K562 (cell line): ENCODE data around the gene DGKE. TPM values are rescaled to one million over a fixed set of nuclear protein-coding genes. Genes with fewer than 3 reads are reported as not detected.

Experiments
- ATAC-seq: fragments of 200-7000 bp; cut with Tn5 transposase; 3 replicates; pipeline ENCODE4 v1.9.1; 2020; ENCODE audit warnings: moderate library complexity
- BruUV-seq: library from RNA; stranded (reverse); fragments of 400-500 nt; replicated peaks from 2 replicates; lab custom pipeline; 2021; lab: Mats Ljungman, UMichigan
- CTCF ChIA-PET: fragments of 300-600 bp; formaldehyde crosslinking; extraction: SDS; loops from one replicate; lab custom pipeline; 2021; ENCODE audit warnings: low intra/inter-chr PET ratio; lab: Yijun Ruan, JAX
- POLR2A ChIA-PET: fragments of 300-600, 350-650 bp; sonication (Branson Sonifier 250); formaldehyde crosslinking; extraction: SDS; loops from one replicate; lab custom pipeline; 2021; ENCODE audit warnings: antibody characterized with exemption, inconsistent platforms; lab: Yijun Ruan, JAX
- DNase-seq, 4 experiments: peaks; one replicate each; pipeline versions ENCODE4 v3.0.0 to v3.0.0-alpha.2; 2011 to 2018; ENCODE audit warnings: low spot score in 3 of 4, mixed read lengths in 3 of 4; ENCODE audit errors: extremely low read depth in 1 of 4
- FAIRE-seq: peaks from 2 replicates; lab custom pipeline; 2011; peaks lifted over from hg19 to GRCh38; lab: Jason Lieb, UNC
- H2AFZ ChIP-seq: 2 replicates; pipeline ENCODE4 v1.6.0; 2011; ENCODE audit warnings: low read depth, low read length, control low read depth, inconsistent platforms
- H3K27ac ChIP-seq: fragments of 200-600 bp; 3 replicates; pipeline ENCODE4 v1.8.0; 2011; ENCODE audit warnings: low read depth, mild to moderate bottlenecking, control low read depth, inconsistent platforms, low read length, moderate library complexity, mixed read lengths; ENCODE audit errors: extremely low read depth
- H3K27me3 ChIP-seq, 2 experiments: fragments of 300-600 bp in 1 of 2; 2 replicates in 1 of 2; 3 replicates in 1 of 2; pipeline versions ENCODE4 v1.6.0 to v1.8.0; 2011; ENCODE audit warnings: inconsistent platforms in 2 of 2, low read length in 2 of 2, mild to moderate bottlenecking in 1 of 2, mixed read lengths in 1 of 2, moderate library complexity in 1 of 2; ENCODE audit not compliant: control insufficient read depth in 2 of 2, insufficient read depth in 2 of 2
- H3K36me3 ChIP-seq: fragments of 300-600 bp; 3 replicates; pipeline ENCODE4 v1.8.0; 2011; ENCODE audit warnings: mild to moderate bottlenecking, low read length, inconsistent platforms; ENCODE audit not compliant: control insufficient read depth, insufficient read depth
- H3K4me1 ChIP-seq, 2 experiments: fragments of 200-600 bp in 1 of 2; replicated peaks in 1 of 2; 2 replicates in 1 of 2; 3 replicates in 1 of 2; pipeline versions ENCODE4 v1.5.1 to v1.8.0; 2011; ENCODE audit warnings: inconsistent platforms in 2 of 2, low read length in 2 of 2, mild to moderate bottlenecking in 1 of 2, mixed read lengths in 1 of 2, moderate library complexity in 1 of 2; ENCODE audit not compliant: control insufficient read depth in 2 of 2, insufficient read depth in 2 of 2
- H3K4me2 ChIP-seq: 2 replicates; pipeline ENCODE4 v1.6.1; 2011; ENCODE audit warnings: low read length, control low read depth, inconsistent platforms, mixed read lengths; ENCODE audit not compliant: insufficient read depth
- H3K4me3 ChIP-seq: fragments of 200-600 bp; sonication (generic), shearing (Covaris generic); 2 replicates; pipeline ENCODE4 v1.5.1; 2016; ENCODE audit warnings: control low read depth, inconsistent platforms
- H3K79me2 ChIP-seq: fragments of 200-600 bp; 3 replicates; pipeline ENCODE4 v1.8.0; 2011; ENCODE audit warnings: low read length, inconsistent platforms; ENCODE audit not compliant: control insufficient read depth, insufficient read depth
- H3K9ac ChIP-seq, 2 experiments: 2 replicates each; pipeline versions ENCODE4 v1.6.0 to v1.6.1; 2011; ENCODE audit warnings: low read depth in 2 of 2, low read length in 2 of 2, control low read depth in 1 of 2, inconsistent platforms in 1 of 2, mild to moderate bottlenecking in 1 of 2, mixed read lengths in 1 of 2; ENCODE audit not compliant: insufficient read depth in 1 of 2
- H3K9me1 ChIP-seq: one replicate; pipeline ENCODE4 v1.6.0; 2011; ENCODE audit warnings: inconsistent platforms, mild to moderate bottlenecking, low read length, moderate library complexity; ENCODE audit not compliant: control insufficient read depth, insufficient read depth
- H3K9me3 ChIP-seq: replicated peaks from 2 replicates; pipeline ENCODE4 v1.5.1; 2011; ENCODE audit warnings: low read depth, low read length, inconsistent platforms; ENCODE audit not compliant: control insufficient read depth, insufficient read depth
- H4K20me1 ChIP-seq: replicated peaks from 2 replicates; pipeline ENCODE4 v1.6.1; 2011; ENCODE audit warnings: low read length, inconsistent platforms, mixed read lengths; ENCODE audit not compliant: control insufficient read depth, insufficient read depth
- NEUROD1 ChIP-seq: fragments of 150-350 bp; IDR thresholded peaks from 2 replicates; pipeline ENCODE4 v1.6.1; 2014; ENCODE audit warnings: borderline replicate concordance, low read length, low read depth; ENCODE audit not compliant: partially characterized antibody
- RUNX1 ChIP-seq: sonication (generic); IDR thresholded peaks from 2 replicates; pipeline ENCODE4 v1.6.1; 2016; ENCODE audit warnings: antibody characterized with exemption, low read depth
- SREBF2 ChIP-seq: sonication (generic); formaldehyde crosslinking; IDR thresholded peaks from 2 replicates; pipeline ENCODE4 v1.4.0; 2020; ENCODE audit warnings: mild to moderate bottlenecking, missing genetic modification reagents
- STAT5A ChIP-seq: IDR thresholded peaks from 2 replicates; pipeline ENCODE4 v1.6.1; 2012; ENCODE audit warnings: low read length, inconsistent platforms, borderline replicate concordance
- ZNF431 ChIP-seq: sonication (generic); formaldehyde crosslinking; IDR thresholded peaks from 2 replicates; pipeline ENCODE4 v1.8.0; 2022; ENCODE audit warnings: mild to moderate bottlenecking, missing genetic modification reagents
- ZNF518B ChIP-seq: fragments of 250-450 bp; sonication (Bioruptor Pico); IDR thresholded peaks from 2 replicates; pipeline ENCODE4 v1.5.0; 2021; ENCODE audit warnings: mild to moderate bottlenecking, moderate library complexity
- WGBS: fragments of 100-300 bp; shearing (Covaris generic); methylation state at CpG from one replicate; pipeline ENCODE4 v1.1.6; 2016; ENCODE audit warnings: low coverage, mixed read lengths; ENCODE audit not compliant: insufficient coverage; ENCODE audit errors: missing lambda C conversion rate; 5-methylcytosine and 5-hydroxymethylcytosine counted together
- in situ Hi-C: fragments of 300-500 bp; cut with MboI; formaldehyde crosslinking; loops from 4 replicates; pipeline ENCODE4 v1.15.0; 2018; ENCODE audit warnings: inconsistent platforms, mixed read lengths
- intact Hi-C: fragments of 100-400 bp; cut with micrococcal nuclease; formaldehyde crosslinking; loops from 2 replicates; pipeline ENCODE4 v1.14.2; 2022
- polyA plus RNA-seq, 8 experiments: library from polyadenylated mRNA; depleted of rRNA in 4 of 8; stranded (reverse) in 5 of 8; unstranded in 3 of 8; fragments of >200 nt; fragmentation: Nextera tagmentation in 2 of 8; fragmentation: Illumina TruSeq in 1 of 8; extraction: Ambion mirVana in 2 of 8; extraction: Trizol in 1 of 8; gene quantifications; 2 replicates each; pipeline versions ENCODE4 v1.2.1 to v1.2.3, GENCODE V29; 2011 to 2014; ENCODE audit warnings: inconsistent platforms in 1 of 8, missing spikeins in 1 of 8
- total RNA-seq, 7 experiments: library from RNA; depleted of rRNA in 6 of 7; stranded (reverse); fragments of >200 nt in 6 of 7; fragmentation: Illumina TruSeq in 2 of 7; extraction: Trizol in 2 of 7; gene quantifications; 2 replicates each; pipeline versions ENCODE4 v1.2.1 to v1.2.3, GENCODE V29; 2011 to 2021; ENCODE audit warnings: low replicate concordance in 1 of 7
- TF ChIP-seq, protein P1 (sequence below), 3 experiments: IDR thresholded peaks in 2 of 3; conservative IDR thresholded peaks in 1 of 3; 2 replicates each; pipeline ENCODE4 v1.5.1; 2011 to 2012; ENCODE audit warnings: low read length in 3 of 3, mild to moderate bottlenecking in 3 of 3, control low read depth in 2 of 3, improper control_type of control experiment in 1 of 3, inconsistent platforms in 1 of 3, low read depth in 1 of 3, mixed read lengths in 1 of 3, moderate library complexity in 1 of 3; ENCODE audit not compliant: insufficient read depth in 2 of 3
- TF ChIP-seq, protein P2 (sequence below): sonication (generic); formaldehyde crosslinking; IDR thresholded peaks from 2 replicates; pipeline ENCODE4 v1.8.1; 2023; ENCODE audit warnings: mild to moderate bottlenecking, missing genetic modification reagents, moderate library complexity
- TF ChIP-seq, protein P3 (sequence below): IDR thresholded peaks from 3 replicates; pipeline ENCODE4 v1.6.1; 2011; ENCODE audit warnings: borderline replicate concordance, mild to moderate bottlenecking, moderate library complexity; ENCODE audit not compliant: insufficient read length; ENCODE audit errors: extremely low read depth

Gene DGKE
- total and polyA plus RNA-seq, 9 of the 15 experiments (the other 6 are each of a cell fraction or from before 2014, with no cell fraction given): 1.3 to 9.9 (median 5.9) TPM

DNA sequence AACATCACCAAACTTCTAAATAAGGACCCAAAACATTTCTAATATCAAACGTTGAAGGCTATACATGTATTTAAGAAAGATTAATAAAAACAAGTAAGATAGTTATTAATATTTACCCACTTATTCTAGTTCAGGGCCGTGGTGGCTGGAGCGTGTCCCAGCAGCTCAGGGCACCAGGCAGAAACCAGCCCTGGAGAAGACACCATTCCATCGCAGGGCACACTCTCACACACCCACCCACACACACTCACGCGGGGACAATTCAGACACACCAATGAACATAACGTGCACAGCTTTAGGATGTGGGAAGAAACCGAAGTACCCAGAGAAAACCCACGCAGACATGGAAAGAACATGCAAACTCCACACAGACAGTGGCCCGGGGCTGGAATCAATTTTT lies 13.7 kb upstream of the DGKE start:
- Histone ChIP-seq H3K27ac (no peak overlapping the region), H4K20me1 (no peaks in the 10 kb centered on the region), H3K9ac (no peak overlapping the region), H3K4me1 (no peaks in the 10 kb centered on the region; a peak in 1 of 5 replicates), H3K36me3 (no peaks in the 10 kb centered on the region), H3K9me3 (no peaks in the 10 kb centered on the region), H2AFZ (no peak overlapping the region), H3K27me3 (no peaks in the 10 kb centered on the region; a peak in 2 of 5 replicates), H3K79me2 (no peaks in the 10 kb centered on the region), H3K9me1 (no peaks in the 10 kb centered on the region), H3K4me3 (no peak overlapping the region), H3K4me2 (no peak overlapping the region)
- no peak for FAIRE-seq
- TF ChIP-seq ZNF431 (CRISPR knock-in tag) (no peak), NEUROD1 (no peak), ZNF518B (CRISPR knock-in tag) (no peak), SREBF2 (CRISPR knock-in tag) (no peak), RUNX1 (no peak), STAT5A (no peak)
- TF ChIP-seq, protein P1, sequence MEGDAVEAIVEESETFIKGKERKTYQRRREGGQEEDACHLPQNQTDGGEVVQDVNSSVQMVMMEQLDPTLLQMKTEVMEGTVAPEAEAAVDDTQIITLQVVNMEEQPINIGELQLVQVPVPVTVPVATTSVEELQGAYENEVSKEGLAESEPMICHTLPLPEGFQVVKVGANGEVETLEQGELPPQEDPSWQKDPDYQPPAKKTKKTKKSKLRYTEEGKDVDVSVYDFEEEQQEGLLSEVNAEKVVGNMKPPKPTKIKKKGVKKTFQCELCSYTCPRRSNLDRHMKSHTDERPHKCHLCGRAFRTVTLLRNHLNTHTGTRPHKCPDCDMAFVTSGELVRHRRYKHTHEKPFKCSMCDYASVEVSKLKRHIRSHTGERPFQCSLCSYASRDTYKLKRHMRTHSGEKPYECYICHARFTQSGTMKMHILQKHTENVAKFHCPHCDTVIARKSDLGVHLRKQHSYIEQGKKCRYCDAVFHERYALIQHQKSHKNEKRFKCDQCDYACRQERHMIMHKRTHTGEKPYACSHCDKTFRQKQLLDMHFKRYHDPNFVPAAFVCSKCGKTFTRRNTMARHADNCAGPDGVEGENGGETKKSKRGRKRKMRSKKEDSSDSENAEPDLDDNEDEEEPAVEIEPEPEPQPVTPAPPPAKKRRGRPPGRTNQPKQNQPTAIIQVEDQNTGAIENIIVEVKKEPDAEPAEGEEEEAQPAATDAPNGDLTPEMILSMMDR (IDR thresholded peaks at IDR 0.05 in 2 of 3, conservative IDR thresholded peaks at IDR 0.05 in 1 of 3; ENCODE audit: insufficient read depth in 2 of 3, low read depth in 1 of 3, low read length in 3 of 3): no peak
- TF ChIP-seq, protein P2, sequence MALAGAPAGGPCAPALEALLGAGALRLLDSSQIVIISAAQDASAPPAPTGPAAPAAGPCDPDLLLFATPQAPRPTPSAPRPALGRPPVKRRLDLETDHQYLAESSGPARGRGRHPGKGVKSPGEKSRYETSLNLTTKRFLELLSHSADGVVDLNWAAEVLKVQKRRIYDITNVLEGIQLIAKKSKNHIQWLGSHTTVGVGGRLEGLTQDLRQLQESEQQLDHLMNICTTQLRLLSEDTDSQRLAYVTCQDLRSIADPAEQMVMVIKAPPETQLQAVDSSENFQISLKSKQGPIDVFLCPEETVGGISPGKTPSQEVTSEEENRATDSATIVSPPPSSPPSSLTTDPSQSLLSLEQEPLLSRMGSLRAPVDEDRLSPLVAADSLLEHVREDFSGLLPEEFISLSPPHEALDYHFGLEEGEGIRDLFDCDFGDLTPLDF (CRISPR knock-in tag): no peak
- TF ChIP-seq, protein P3, sequence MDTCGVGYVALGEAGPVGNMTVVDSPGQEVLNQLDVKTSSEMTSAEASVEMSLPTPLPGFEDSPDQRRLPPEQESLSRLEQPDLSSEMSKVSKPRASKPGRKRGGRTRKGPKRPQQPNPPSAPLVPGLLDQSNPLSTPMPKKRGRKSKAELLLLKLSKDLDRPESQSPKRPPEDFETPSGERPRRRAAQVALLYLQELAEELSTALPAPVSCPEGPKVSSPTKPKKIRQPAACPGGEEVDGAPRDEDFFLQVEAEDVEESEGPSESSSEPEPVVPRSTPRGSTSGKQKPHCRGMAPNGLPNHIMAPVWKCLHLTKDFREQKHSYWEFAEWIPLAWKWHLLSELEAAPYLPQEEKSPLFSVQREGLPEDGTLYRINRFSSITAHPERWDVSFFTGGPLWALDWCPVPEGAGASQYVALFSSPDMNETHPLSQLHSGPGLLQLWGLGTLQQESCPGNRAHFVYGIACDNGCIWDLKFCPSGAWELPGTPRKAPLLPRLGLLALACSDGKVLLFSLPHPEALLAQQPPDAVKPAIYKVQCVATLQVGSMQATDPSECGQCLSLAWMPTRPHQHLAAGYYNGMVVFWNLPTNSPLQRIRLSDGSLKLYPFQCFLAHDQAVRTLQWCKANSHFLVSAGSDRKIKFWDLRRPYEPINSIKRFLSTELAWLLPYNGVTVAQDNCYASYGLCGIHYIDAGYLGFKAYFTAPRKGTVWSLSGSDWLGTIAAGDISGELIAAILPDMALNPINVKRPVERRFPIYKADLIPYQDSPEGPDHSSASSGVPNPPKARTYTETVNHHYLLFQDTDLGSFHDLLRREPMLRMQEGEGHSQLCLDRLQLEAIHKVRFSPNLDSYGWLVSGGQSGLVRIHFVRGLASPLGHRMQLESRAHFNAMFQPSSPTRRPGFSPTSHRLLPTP: no peak
- BruUV-seq: no TSS peak
- no peak for ATAC-seq
- in situ Hi-C loops: no loop called here
- intact Hi-C loops: loop anchor here (10.0 kb wide), 1 partner anchor 295 kb away; no protein-coding TSS in a partner anchor
- ChIA-PET POLR2A (interaction anchor here (0.7 to 1.7 kb wide), 7 partner anchors 9 to 194 kb away, joined by 3 to 4 read pairs (median 4); partner anchors contain the start of genes C17orf67 and DGKE), CTCF (interaction anchor here (0.8 to 3.0 kb wide), 3 partner anchors 46 to 140 kb away, joined by 3 to 27 read pairs (median 3); partner anchors contain the start of gene COIL)
- WGBS: 41% methylated on average over 9 of the region's 10 CpGs
- no peak for DNase-seq
